KMS-11 (cell line): ENCODE results near the gene DGKB.

ENCODE experiments used
- H2AFZ ChIP-seq: fragments of 200-600 bp; sonication (generic); 2 replicates; pipeline ENCODE4 v1.6.1; 2016; ENCODE audit warnings: antibody characterized with exemption, mixed run types, low read depth
- H3K27ac ChIP-seq: fragments of 200-600 bp; sonication (generic); 2 replicates; pipeline ENCODE4 v1.6.1; 2016; ENCODE audit warnings: mild to moderate bottlenecking, mixed run types
- H3K27me3 ChIP-seq: fragments of 200-600 bp; sonication (generic); 2 replicates; pipeline ENCODE4 v1.6.1; 2017; ENCODE audit warnings: mild to moderate bottlenecking, low read depth, mixed run types, moderate library complexity; ENCODE audit not compliant: insufficient read depth
- H3K36me3 ChIP-seq: fragments of 200-600 bp; sonication (generic); 2 replicates; pipeline ENCODE4 v1.6.1; 2017; ENCODE audit warnings: mild to moderate bottlenecking, mixed run types; ENCODE audit not compliant: insufficient read depth
- H3K4me1 ChIP-seq: fragments of 200-600 bp; sonication (generic); 2 replicates; pipeline ENCODE4 v1.6.1; 2016; ENCODE audit warnings: mild to moderate bottlenecking, low read depth, mixed run types; ENCODE audit not compliant: poor library complexity, severe bottlenecking
- H3K4me2 ChIP-seq: fragments of 200-600 bp; sonication (generic); 2 replicates; pipeline ENCODE4 v1.7.0; 2016; ENCODE audit warnings: mild to moderate bottlenecking, mixed run types
- H3K4me3 ChIP-seq: fragments of 200-600 bp; sonication (generic); IDR thresholded peaks from 2 replicates; pipeline ENCODE4 v1.6.1; 2017; ENCODE audit warnings: low read depth, low read length, mixed read lengths; ENCODE audit not compliant: insufficient read depth
- H3K79me2 ChIP-seq: fragments of 200-600 bp; sonication (generic); 2 replicates; pipeline ENCODE4 v1.6.1; 2016; ENCODE audit warnings: low read depth, mixed run types; ENCODE audit not compliant: insufficient read depth
- H3K9ac ChIP-seq: fragments of 200-600 bp; sonication (generic); 2 replicates; pipeline ENCODE4 v1.6.1; 2016; ENCODE audit warnings: mild to moderate bottlenecking, mixed run types
- H4K20me1 ChIP-seq: fragments of 200-600 bp; sonication (generic); 2 replicates; pipeline ENCODE4 v1.6.1; 2016; ENCODE audit warnings: mild to moderate bottlenecking, mixed run types; ENCODE audit not compliant: insufficient read depth
- TF ChIP-seq, protein P1 (sequence below): fragments of 200-600 bp; sonication (generic); conservative IDR thresholded peaks from 2 replicates; pipeline ENCODE4 v1.6.1; 2017; ENCODE audit warnings: low read depth, mild to moderate bottlenecking, antibody characterized with exemption, low read length, moderate library complexity, mixed read lengths

The DGKB gene

DNA sequence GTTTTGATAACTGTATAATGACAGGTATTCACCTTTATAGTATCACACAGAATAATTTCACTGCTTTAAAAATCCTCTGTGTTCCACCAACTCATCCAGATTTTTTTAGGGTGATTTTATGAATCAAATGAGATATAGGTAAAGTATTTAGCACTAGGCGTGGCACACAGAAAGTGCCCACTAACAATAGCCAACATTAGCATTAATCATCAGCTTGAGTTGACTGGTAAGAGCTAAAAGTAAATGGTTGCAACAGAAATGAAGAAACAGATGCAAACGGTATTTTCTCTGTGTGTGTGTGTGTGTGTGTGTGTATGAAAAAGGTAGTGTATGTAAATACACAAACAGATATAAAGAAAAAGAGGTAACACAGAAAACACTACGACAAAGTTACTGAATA, 534.3 kb downstream of the DGKB start:
- Histone ChIP-seq H3K9ac (no peak overlapping the region), H4K20me1 (no peaks in the 10 kb centered on the region), H3K27me3 (no peaks in the 10 kb centered on the region), H3K79me2 (no peaks in the 10 kb centered on the region), H3K4me3 (no peak overlapping the region), H3K36me3 (no peaks in the 10 kb centered on the region), H2AFZ (no peak overlapping the region), H3K4me1 (no peaks in the 10 kb centered on the region), H3K4me2 (no peak overlapping the region), H3K27ac (no peak overlapping the region)
- TF ChIP-seq, protein P1, sequence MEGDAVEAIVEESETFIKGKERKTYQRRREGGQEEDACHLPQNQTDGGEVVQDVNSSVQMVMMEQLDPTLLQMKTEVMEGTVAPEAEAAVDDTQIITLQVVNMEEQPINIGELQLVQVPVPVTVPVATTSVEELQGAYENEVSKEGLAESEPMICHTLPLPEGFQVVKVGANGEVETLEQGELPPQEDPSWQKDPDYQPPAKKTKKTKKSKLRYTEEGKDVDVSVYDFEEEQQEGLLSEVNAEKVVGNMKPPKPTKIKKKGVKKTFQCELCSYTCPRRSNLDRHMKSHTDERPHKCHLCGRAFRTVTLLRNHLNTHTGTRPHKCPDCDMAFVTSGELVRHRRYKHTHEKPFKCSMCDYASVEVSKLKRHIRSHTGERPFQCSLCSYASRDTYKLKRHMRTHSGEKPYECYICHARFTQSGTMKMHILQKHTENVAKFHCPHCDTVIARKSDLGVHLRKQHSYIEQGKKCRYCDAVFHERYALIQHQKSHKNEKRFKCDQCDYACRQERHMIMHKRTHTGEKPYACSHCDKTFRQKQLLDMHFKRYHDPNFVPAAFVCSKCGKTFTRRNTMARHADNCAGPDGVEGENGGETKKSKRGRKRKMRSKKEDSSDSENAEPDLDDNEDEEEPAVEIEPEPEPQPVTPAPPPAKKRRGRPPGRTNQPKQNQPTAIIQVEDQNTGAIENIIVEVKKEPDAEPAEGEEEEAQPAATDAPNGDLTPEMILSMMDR: no peak

DNA sequence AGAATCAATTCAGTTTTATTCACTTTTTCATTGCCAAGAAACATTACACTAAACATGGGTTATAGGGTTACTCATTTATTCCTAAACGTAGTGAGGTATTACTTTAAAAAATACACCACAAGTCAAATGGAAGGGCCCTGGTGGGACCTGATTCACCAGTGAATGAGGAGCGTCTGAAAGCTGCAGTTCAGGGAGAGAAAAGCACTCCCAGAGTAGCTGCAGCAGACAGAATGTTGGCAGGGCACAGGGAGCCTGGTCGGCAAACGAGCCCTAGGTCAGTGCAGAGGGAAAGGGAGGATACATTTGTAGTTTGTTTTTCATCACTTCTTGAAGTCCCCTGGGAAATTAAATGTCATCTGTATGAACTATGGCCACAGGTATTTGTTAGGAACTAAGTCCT, 551.4 kb downstream of the DGKB start:
- no peaks in the 10 kb centered on the region for H3K4me1 ChIP-seq
- no peak overlapping the region for H3K4me3 ChIP-seq
- H3K36me3 ChIP-seq: no peaks in the 10 kb centered on the region
- no peaks in the 10 kb centered on the region for H3K79me2 ChIP-seq
- no peaks in the 10 kb centered on the region for H4K20me1 ChIP-seq
- no peaks in the 10 kb centered on the region for H3K27me3 ChIP-seq
- no peak overlapping the region for H2AFZ ChIP-seq
- H3K4me2 ChIP-seq: no peak overlapping the region
- no peak overlapping the region for H3K9ac ChIP-seq
- TF ChIP-seq, protein P1: no peak
- H3K27ac ChIP-seq: no peak overlapping the region

DNA sequence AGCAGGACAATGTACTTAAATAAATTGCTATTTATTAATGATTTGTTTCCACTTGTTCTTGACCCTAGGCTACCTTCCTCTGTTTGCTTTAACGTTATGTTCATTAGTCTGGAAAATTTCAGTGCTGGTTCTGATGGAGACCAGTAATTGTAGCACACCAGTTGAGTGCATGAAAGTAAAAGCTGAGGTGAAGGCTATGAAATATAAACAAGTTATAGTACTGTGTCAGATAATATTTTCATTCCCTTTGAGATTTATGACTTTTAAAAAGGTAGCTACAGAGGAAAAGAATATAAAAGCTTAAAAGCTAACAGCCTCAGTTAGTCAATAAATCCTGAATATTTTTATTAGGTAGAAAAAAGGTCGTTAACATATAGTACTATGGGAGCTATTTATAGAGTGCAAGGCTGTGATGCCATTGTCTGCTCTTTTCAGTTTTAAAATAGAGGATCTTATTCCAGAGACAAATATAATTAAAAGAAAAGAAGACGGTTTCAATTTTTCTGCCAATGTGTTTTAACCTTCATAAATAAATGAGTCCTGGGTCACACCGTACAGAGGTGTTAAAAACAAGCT, 561.3 kb downstream of the DGKB start:
- no peaks in the 10 kb centered on the region for H3K4me1 ChIP-seq
- TF ChIP-seq, protein P1: no peak
- no peaks in the 10 kb centered on the region for H4K20me1 ChIP-seq
- H3K9ac ChIP-seq: no peak overlapping the region
- H3K36me3 ChIP-seq: no peaks in the 10 kb centered on the region
- H3K79me2 ChIP-seq: no peaks in the 10 kb centered on the region
- no peak overlapping the region for H3K4me3 ChIP-seq
- H3K27me3 ChIP-seq: no peaks in the 10 kb centered on the region
- no peak overlapping the region for H2AFZ ChIP-seq
- no peak overlapping the region for H3K4me2 ChIP-seq
- no peak overlapping the region for H3K27ac ChIP-seq

DNA sequence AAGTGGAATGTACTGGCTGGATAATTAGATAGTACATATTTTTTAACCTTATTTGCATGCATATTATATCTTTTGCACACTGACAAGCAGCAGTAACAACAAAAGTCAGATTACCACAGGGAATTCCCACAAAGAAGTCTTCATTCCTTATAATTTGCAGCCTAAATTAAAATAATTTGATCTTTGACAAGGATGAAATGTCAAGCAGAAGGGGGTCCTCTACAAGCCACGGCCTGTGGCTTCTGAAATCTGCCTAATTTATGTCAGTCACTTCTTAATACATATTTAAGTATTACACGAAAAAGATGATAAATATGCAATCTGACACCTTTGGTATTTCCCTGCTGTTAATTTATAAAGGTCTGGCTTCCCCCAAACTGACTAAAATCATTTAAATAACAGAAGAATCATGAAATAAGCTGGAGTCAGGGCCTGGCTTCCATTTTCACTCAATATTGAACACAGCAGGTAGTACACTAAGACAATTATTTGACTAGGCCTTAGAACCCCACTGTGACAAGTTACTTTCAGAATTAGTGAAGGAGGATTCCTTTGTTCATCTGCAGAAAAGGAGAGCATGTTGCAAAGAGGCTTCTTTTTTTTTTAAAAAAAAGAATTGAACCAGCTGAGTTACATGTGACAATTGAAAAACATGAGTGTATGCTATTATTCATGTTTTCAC, 562.0 kb downstream of the DGKB start:
- Histone ChIP-seq H3K79me2 (no peaks in the 10 kb centered on the region), H2AFZ (no peak overlapping the region), H3K4me2 (no peak overlapping the region), H3K4me3 (no peak overlapping the region), H3K27me3 (no peaks in the 10 kb centered on the region), H3K36me3 (no peaks in the 10 kb centered on the region), H3K27ac (no peak overlapping the region), H3K4me1 (no peaks in the 10 kb centered on the region), H4K20me1 (no peaks in the 10 kb centered on the region), H3K9ac (no peak overlapping the region)
- TF ChIP-seq, protein P1: no peak
